Left forelimb (tissue), 1 donor: ENCODE data around the gene SLC44A2.
A peak's percentile ranks its signal among the peaks of the same experiment; 100 is the strongest.

ENCODE experiments used
- DNase-seq: peaks from one replicate; pipeline ENCODE4 v3.0.0-alpha.2; 2018; ENCODE audit warnings: low spot score

Gene SLC44A2

DNA sequence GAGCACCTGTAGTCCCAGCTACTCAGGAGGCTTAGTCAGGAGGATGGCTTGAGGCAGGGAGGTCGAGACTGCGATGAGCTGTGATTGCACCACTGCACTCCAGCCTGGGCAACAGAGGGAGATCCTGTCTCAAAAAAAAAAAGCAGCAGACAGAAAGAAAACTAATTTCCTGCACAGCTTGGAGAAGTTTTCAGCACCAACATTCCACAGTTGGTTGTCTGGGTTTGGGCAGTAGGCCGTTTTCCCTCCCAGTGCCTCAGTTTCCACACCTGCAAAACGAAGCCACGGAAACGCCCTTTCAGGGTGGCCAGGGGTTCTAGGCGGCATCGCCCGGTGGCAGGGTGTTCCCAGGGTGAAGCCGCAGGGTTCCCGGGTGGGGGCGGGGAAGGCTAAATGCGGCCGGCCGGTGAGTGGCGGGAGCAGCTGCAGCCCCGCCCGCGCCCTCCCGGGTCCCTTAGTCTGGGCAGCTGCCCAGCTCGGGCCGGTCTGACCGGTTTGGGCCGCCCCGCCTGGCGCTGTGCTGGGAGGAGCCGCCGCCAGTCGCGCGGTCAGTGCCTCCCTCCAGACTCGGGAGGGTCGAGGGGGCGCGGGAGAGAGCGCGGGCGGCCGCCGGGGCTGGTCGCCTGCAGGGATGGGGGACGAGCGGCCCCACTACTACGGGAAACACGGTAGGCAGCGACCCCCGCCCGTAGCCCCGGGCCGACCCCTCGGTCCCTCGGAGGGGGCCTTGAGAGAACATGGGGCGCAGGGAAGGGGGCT, at the start of gene SLC44A2:
Gene SLC44A2, plus strand, starts transcription at position 551 of the 759 bp plus-strand sequence. Its CDS starts 81 bp downstream, at position 632.
- DNase-seq: peak; percentile 91

DNA sequence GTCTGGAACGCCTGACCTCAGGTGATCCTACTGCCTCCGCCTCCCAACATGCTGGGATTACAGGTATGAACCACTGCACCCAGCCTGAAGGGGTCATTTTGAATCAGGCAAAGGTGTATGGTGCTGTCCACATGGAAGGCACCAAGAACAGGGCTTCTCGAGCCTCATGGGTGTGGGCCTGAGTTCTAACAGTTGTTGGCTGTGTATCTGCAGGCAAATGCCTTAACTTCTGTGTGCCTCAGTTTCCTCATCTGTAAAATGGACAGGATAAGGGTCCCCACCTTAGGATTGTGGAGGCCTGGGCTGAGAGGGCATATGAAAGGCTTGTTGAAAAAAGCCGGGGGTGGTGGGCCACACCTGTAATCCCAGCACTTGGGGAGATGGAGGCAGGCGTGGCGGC, 47.4 kb upstream of the SLC44A2 start:
- no peak for DNase-seq

- peak; percentile 87 for DNase-seq
Measured at GRCh38 chr19:10580979-10581631, 44.2 kb upstream of the SLC44A2 start.

- no peak for DNase-seq
Measured at GRCh38 chr19:10582091-10582490, 43.3 kb upstream of the SLC44A2 start.

- DNase-seq: no peak
Measured at GRCh38 chr19:10583036-10583776, 42.1 kb upstream of the SLC44A2 start.

DNA sequence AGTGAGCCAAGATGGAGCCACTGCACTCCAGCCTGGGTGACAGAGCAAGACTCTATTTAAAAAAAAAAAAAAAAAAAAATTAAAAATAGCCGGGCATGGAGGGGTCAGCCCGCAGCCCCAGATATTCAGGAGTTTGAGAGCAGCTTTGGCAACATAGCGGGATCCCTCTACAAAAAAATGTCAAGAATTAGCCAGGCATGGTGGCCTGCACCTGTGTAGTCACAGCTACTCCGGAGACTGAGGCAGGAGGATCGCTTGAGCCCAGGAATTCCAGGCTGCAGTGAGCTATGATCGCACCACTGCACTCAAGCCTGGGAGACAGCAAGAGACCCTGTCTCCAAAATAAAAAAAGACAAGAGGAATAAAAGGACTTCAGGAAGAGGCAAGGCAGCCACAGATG, 39.0 kb upstream of the SLC44A2 start:
- DNase-seq: no peak

GRCh38 chr19:10587022-10587838, 38.1 kb upstream of the SLC44A2 start, which contains the start of gene AP1M2:
Gene AP1M2 (minus strand): TSS chr19:10587312. CDS start chr19:10587231, 81 bp downstream.
- no peak for DNase-seq

- DNase-seq: no peak
Measured at GRCh38 chr19:10587839-10588150, 37.6 kb upstream of the SLC44A2 start.

- no peak for DNase-seq
Measured at GRCh38 chr19:10593148-10593547, 32.2 kb upstream of the SLC44A2 start.

GRCh38 chr19:10593820-10594637, 31.3 kb upstream of the SLC44A2 start:
- DNase-seq: no peak

DNA sequence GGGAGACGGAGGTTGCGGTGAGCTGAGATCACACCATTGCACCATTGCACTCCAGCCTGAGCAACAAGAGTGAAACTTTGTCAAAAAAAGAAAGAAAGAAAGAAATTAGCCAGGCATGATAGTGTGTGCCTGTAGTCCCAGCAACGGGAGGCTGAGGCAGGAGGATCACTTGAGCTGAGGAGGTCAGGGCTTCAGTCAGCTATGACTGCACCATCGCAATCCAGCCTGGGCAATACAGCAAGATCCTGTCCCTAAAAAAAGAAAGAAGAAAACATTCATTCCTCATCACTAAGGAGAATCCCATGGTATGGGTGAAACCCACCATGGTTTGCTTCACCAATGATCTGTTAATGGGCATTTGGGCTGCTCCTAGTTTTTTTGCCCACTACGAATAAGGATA, 25.2 kb upstream of the SLC44A2 start:
- DNase-seq: no peak

DNA sequence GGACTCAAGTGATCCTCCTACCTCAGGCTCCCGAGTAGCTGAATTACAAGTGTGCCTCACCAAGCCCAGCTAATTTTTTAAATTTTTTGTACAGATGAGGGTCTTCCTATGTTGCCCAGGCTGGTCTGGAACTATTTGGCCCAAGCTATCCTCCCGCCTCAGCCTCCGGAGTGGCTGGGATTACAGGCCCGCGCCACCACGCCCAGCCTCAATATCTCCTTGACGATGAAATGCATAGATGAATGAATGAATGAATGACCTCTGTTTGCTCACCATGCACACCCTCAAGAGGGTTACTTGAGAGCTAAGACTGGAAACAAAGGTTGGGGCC, 23.4 kb upstream of the SLC44A2 start:
- DNase-seq: no peak

DNA sequence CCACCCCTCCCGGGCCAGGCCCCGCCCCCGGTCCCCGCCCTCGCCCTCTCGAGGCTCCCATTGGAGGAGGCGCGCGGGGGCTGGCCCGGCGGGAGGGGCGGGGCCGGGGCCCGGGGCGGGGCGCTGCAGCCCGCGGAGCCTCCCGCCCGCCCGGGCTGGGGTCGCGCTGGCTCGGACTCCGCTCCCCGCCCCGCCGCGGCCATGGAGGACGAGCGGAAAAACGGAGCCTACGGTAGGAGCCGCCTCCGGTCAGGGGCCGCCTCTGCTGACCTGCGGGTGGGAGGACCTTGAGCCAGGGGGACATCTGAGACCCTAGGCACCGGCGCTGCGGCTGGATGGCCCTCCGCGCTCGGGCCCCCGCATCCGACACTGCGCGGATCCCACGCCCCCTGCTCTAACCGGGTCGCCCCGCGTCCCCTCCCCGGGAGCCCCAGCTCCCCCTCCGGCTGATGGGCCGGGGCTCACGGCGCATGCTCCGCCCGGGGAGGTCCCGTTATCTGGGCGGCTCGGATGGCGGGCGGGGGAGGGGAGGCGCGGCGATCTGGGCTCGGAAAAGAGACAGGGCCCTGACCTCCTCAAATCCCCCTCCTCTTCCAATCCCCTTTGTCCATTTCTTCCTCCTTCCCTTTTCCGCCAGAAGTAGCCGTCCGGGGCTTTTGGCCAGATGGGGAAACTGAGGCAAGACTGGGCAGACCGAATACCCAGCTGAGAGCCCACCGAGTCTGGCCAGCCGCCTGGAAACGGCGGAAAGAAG, 22.8 kb upstream of the SLC44A2 start:
- DNase-seq: peak; percentile 89

- no peak for DNase-seq
Measured at GRCh38 chr19:10603084-10603872, 22.1 kb upstream of the SLC44A2 start.

GRCh38 chr19:10603873-10604459, 21.4 kb upstream of the SLC44A2 start:
- no peak for DNase-seq

DNA sequence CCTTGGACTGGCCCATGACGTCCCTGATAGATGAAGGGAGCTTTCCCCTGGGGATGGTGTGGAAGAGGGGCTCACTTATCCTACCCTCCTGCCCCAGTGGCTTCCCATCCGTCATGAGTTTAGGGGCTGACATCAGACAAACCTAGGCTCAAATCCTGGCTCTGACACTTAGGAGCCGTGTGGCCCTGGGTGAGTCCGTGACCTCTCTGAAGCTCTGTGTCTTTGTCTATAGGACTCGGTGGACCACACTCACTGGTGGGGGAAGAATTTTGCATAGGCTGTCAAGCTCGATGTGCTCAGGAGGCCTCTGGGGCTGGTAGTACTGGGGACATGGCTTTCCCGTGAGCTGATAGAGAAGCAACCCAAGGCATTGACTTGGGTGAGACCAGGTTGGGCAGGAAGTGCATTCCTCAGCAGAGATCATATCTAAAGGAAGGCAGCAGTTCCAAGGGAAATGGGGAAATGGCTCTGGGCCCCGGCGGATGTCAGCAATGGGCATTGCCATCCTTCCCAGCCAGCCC, 20.8 kb upstream of the SLC44A2 start:
- no peak for DNase-seq

DNA sequence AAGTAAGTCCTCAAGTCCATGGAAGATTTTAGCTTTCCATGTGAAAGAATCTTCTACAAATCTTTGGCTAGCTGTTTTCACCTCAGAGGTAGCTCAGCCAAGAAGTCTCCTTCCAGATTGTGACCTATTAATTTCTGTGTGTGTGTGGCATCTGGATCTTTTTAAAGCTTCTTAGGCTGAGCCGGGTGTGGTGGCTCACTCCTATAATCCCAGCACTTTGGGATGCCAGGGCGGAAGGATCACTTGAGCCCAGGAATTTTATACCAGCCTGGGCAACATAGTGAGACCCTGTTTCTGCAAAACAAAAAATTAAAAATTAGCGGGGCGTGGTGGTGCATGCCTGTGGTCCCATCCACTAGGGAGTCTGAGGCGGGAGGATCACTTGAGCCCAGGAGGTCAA, 13.4 kb upstream of the SLC44A2 start:
- no peak for DNase-seq

GRCh38 chr19:10612499-10613119, 12.7 kb upstream of the SLC44A2 start:
- DNase-seq: no peak
